DOHH2 (cell line): ENCODE data around the gene DPP10.

Source experiments
- EZH2phosphoT487 ChIP-seq: fragments of 200-600 bp; sonication (generic); IDR thresholded peaks from 2 replicates; pipeline ENCODE4 v1.6.1; 2017; ENCODE audit warnings: borderline replicate concordance, mild to moderate bottlenecking, antibody characterized with exemption, low read length, moderate library complexity, mixed read lengths
- TF ChIP-seq, protein P1 (sequence below): fragments of 200-600 bp; sonication (generic); IDR thresholded peaks from one replicate; pipeline ENCODE4 v1.5.1; 2014; ENCODE audit warnings: antibody characterized with exemption, mild to moderate bottlenecking, low read depth, low read length; ENCODE audit not compliant: poor library complexity, severe bottlenecking

DNA sequence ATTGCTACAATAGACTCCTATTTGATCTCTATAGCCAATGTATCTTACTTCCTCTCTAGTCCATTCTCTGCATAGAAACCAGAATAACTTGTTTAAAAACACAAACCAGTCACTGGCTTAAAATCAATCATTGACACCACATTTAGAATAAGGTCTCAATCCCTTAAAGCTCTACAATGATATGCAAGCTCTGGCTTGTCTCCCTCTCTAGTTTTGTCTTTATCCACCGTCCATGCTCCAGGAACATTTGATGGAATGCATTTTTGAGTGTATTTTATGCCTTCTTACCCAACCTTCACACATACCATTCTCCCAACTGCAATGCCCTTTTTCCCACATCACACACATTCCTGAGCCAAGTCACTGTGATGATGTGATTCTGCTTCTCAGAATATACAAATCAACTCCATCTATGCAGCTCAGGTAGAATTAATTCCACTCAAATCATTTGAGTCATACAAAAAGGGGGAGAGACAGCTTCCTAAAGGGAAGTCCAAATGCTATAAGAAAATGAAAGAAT lies 1107.2 kb downstream of the DPP10 start:
- TF ChIP-seq, protein P1, sequence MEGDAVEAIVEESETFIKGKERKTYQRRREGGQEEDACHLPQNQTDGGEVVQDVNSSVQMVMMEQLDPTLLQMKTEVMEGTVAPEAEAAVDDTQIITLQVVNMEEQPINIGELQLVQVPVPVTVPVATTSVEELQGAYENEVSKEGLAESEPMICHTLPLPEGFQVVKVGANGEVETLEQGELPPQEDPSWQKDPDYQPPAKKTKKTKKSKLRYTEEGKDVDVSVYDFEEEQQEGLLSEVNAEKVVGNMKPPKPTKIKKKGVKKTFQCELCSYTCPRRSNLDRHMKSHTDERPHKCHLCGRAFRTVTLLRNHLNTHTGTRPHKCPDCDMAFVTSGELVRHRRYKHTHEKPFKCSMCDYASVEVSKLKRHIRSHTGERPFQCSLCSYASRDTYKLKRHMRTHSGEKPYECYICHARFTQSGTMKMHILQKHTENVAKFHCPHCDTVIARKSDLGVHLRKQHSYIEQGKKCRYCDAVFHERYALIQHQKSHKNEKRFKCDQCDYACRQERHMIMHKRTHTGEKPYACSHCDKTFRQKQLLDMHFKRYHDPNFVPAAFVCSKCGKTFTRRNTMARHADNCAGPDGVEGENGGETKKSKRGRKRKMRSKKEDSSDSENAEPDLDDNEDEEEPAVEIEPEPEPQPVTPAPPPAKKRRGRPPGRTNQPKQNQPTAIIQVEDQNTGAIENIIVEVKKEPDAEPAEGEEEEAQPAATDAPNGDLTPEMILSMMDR: no peak
- no peak for TF ChIP-seq EZH2phosphoT487
